HG03521 (cell line): ENCODE data around the gene ANP32E.
"Not testable (repeated sequence)": the region's sequence is repeated elsewhere in the genome, so short reads cannot be mapped to it uniquely, and the experiment has no call there.

Experiments
- ATAC-seq: cut with Tn5 transposase; IDR thresholded peaks from one replicate; pipeline ENCODE4 v1.9.1; 2021; ENCODE audit warnings: mild to moderate bottlenecking, moderate library complexity; ENCODE audit not compliant: unreplicated experiment

ANP32E gene

DNA sequence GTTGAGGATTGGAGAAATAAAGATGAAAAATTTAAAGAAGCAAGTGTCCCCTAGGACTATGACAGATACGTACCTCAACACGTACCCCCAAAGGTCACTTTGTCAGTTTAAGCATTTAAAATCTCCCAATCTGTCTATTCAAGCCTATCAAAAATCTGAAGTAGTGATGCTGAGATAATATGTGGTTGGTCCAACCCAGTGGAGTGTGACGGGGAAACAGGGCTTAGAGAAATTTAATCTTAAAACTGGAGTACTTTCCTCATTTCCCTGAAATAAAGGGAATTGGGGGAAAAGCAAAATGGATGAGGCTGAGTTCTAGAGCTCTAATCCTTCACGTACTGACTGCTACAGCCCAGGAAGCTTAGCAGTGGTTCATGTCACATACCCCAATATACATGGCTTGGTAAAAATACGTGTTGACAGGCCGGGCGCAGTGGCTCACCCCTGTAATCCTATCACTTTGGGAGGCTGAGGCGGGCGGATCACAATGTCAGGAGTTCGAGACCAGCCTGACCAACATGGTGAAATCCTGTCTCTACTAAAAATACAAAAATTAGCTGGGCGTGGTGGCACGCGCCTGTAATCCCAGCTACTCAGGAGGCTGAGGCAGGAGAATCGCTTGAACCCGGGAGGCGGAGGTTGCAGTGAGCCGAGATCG, 21.7 kb downstream of the ANP32E start:
- ATAC-seq = not testable (repeated sequence)

DNA sequence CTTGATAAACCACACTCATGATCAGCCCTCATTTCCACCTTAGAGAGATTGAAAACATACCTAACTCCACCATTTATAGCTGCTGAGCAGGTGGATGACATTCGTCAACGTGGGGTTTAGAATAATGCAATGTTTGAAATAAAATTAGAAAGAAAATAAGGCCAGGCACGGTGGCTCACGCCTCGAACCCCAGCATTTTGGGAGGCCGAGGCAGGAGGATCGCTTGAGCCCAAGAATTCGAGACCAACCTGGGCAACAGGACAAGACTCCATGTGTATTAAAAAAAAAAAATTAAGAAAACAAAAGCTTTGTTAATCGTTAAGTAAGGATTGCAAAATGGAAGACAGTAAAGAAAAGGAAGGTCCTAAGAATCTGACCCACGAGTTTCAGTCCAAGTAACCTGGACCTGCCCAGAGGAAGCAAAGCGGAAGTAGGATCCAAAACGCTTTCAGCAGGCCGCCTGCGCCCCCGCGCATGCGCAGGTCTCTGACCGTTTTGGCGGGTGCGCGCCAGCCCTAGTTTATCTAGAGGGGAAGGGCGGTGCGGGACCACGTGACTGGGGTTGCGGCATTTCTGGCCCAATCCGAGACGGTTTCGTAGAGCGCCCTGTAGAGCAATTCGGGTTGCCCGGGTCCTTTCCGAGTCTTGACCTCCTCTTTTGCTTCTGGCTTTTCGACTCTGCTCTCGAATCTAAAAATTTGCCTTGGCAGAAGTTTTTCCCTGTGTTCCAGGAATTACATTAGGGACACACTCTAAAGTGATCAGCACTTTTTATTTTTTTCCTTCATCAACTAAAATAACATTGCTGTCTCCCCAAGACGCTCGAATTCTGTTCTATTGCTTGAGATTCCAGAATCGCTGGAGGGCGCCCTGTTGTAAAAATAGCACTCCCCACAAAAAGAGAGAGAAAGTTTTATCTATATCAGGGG, 22.5 kb downstream of the ANP32E start:
- peak; percentile 84 for ATAC-seq

DNA sequence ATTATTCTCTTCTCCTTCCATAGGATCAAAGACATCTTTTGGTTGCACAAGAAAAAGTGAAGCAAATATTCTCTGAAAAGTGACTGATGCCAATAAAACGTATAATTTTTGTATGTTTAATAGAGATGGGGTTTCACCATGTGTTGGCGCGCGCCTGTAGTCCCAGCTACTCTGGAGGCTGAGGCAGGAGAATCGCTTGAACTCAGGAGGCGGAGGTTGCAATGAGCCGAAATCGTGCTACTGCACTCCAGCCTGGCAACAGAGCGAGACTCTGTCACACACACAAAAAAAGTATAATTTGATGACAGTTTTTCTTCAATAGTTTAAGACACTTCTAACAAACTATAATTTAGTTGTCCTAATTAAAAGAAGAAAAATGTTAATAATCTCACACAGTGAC, 23.8 kb downstream of the ANP32E start:
- no peak for ATAC-seq

- ATAC-seq = no peak
Observed at GRCh38 chr1:150210706-150211105, 25.2 kb downstream of the ANP32E start.

- no peak for ATAC-seq
Observed at GRCh38 chr1:150210091-150210490, 25.8 kb downstream of the ANP32E start.

- ATAC-seq = not testable (repeated sequence)
Observed at GRCh38 chr1:150208460-150208859, 27.5 kb downstream of the ANP32E start.

DNA sequence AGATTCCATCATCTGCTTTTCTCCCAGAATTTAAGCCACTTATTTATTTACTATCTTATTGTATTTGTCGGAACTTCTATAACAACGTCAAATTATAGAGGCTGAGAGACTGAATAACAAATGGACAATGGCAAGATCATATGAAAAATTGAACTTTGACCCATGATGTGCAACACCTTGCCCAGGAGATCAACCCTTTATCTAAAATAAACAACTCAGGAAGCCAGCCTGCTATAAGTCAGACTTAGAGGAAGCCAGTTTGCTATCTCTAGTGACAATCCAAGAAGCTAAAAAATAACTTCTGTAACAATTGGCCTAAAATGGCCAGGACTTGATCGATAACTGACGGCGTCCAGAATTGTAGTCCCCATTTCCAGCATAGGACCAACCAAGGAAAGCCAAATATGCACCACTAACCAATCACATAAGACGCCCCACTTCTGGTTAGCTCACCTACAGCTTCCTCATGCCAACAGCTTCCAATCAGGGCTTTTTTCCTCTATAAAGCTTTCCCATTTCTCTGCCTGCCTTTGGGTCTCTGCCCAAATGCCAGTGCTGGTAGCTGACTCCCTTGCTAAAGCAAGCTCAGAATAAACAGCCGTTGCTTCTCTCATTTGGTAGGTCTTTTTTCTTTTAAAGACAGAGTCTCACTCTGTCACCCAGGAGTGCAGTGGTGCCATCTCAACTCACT, 28.5 kb downstream of the ANP32E start:
- no peak for ATAC-seq

- ATAC-seq = no peak
Observed at GRCh38 chr1:150196417-150196816, 39.5 kb downstream of the ANP32E start.

- ATAC-seq = no peak
Observed at GRCh38 chr1:150194381-150195031, 41.4 kb downstream of the ANP32E start.

- no peak for ATAC-seq
Observed at GRCh38 chr1:150192012-150192411, 43.9 kb downstream of the ANP32E start.

DNA sequence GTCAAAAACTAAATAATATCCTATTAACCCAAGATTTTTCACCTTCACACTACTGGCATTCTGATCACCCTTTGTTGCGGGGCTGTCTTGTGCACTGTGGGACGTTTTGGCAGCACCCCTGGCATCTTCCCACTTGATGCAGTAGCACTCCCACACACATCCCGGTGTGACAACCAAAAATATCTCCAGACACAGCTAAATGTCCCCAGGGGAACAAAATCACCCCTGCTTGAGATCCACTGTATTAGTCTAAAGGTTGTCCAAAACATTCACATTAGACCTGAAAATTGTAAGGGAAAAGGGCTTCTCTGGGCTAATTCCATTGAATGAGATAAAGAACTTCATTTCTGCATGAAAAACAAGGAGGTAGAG, 48.4 kb downstream of the ANP32E start:
- ATAC-seq = no peak

DNA sequence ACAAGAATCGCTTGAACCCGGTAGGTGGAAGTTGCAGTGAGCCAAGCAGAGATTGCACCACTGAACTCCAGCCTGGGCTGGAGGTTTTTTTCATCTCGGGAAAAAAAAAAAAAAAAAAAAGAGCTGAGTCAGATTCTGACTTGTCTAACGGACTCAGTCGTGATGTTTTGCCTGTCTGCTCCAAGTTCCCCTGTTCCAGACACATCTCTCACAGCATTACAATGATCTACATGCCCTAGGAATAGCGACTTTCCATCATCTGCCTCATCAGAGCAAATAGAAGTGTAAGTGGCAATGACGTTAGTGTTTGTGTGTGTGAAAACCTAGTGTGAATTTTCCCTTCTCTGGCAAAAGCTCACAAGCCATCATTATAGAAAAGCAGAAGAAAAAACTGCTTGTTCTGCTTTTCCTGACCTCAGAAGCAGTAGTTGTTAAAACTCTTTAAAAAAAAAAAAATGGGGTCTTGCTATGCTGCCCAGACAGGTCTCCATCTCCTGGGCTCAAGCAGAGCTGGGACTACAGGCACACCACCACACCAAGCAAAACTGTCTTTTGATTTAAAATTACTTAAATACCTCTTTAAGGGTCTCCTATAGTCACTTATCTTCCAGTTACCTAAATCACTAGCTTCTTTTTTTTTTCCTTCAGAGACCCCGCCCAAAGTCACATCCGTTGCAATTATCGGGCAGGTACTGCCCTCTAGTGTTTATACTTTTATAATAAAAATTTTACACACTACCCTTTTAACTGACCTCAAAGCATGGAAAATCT, 48.9 kb downstream of the ANP32E start:
- no peak for ATAC-seq

GRCh38 chr1:150186438-150186788, 49.5 kb downstream of the ANP32E start:
- not testable (repeated sequence) for ATAC-seq

DNA sequence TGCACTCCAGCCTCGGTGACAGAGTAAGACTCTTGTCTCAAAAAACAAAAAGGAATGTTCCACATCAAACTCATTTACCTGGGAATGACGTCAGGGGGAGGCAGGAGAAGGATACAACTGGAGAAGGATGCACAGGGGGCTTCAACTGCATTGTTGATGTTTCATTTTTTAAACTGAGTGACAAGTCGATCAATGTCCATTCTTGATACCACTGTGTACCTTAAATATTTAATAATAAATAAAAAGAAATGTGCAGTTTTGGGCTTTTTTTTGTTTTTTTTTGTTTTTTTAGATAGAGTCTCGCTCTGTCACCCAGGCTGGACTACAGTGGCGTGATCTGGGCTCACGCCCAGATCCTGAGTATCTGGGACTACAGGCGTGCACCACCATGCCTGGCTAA, 50.4 kb downstream of the ANP32E start:
- no peak for ATAC-seq

DNA sequence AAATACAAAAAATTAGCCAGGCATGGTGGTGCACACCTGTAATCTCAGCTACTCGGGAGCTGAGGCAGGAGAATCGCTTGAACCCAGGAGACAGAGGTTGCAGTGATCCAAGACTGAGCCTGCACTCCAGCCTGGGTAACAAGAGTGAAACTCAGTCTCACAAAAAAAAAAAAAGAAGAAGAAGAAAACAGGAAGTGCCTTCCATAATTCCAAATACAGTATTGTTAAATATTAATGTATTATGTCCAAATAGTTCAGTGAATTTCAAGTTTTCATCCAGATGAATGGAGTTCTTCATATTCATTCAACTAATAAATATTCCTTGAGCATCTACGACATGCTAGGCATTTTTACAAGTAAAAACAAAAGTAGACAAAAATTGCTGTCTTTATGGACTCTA, 52.9 kb downstream of the ANP32E start:
- no peak for ATAC-seq

- no peak for ATAC-seq
Observed at GRCh38 chr1:150182247-150182646, 53.7 kb downstream of the ANP32E start.

DNA sequence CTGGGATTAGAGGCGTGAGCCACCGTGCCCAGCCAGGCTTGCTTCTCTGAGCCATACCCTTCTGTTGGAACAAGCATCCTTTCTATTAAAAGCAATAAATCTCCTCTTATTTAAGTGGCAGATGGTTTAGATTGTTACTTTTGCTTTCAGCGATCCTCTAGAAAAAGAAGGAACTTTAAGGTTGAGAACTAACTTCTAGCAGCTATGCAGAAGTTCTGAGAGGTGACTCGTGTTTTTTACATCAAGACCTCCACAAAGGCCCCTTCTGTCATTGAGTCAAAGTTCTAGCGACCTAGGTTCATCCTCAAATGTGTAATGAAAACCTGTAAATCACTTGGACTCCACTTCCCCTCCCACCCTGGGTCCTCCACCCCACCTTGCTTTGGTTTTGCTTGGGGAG, 55.4 kb downstream of the ANP32E start:
- ATAC-seq = no peak

- ATAC-seq = no peak
Observed at GRCh38 chr1:150179867-150180266, 56.0 kb downstream of the ANP32E start.

- ATAC-seq = no peak
Observed at GRCh38 chr1:150178548-150178947, 57.4 kb downstream of the ANP32E start.

DNA sequence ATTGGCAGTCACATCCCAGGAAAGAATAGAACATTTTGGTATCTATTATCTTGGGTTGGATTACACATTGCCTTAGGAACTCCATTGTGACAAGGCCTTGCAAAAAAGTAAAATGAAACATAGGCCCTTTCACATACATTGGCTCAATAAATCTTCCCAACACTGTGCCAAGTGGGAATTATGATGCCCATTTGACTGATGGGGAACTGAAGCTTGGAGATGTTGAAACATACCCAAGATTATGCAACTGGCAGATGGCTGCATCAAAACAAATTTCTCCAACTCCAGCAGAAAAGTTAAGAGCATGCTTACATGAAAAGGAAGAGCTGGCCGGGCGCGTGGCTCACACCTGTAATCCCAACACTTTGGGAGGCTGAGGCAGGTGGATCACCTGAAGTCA, 59.3 kb downstream of the ANP32E start:
- no peak for ATAC-seq
